ENCODE data around the gene ITPK1. TPM values are rescaled to one million over a fixed set of nuclear protein-coding genes. Genes with fewer than 3 reads are reported as not detected.

ITPK1 gene
- total RNA-seq, 1 donor from 2014 or later = 24.3 TPM

GRCh38 chr14:93025055-93025454, 90.7 kb downstream of the ITPK1 start:
- DNase-seq = no peak

GRCh38 chr14:93024493-93024892, 91.2 kb downstream of the ITPK1 start:
- DNase-seq = no peak

- DNase-seq = no peak
Observed at GRCh38 chr14:93023802-93024434, 91.8 kb downstream of the ITPK1 start.

- DNase-seq = no peak
Observed at GRCh38 chr14:93023039-93023438, 92.7 kb downstream of the ITPK1 start.

GRCh38 chr14:93019970-93020369, 95.8 kb downstream of the ITPK1 start:
- DNase-seq = peak; percentile 61

- peak; percentile 34 for DNase-seq
Observed at GRCh38 chr14:93019367-93019843, 96.3 kb downstream of the ITPK1 start.

- DNase-seq = no peak
Observed at GRCh38 chr14:93018366-93018765, 97.4 kb downstream of the ITPK1 start.

- DNase-seq = no peak
Observed at GRCh38 chr14:93017898-93018297, 97.8 kb downstream of the ITPK1 start.

GRCh38 chr14:93017301-93017797, 98.4 kb downstream of the ITPK1 start:
- no peak for DNase-seq

GRCh38 chr14:93016275-93016845, 99.4 kb downstream of the ITPK1 start:
- DNase-seq = no peak

- no peak for DNase-seq
Observed at GRCh38 chr14:93015505-93015904, 100.2 kb downstream of the ITPK1 start.

- no peak for DNase-seq
Observed at GRCh38 chr14:93015064-93015463, 100.7 kb downstream of the ITPK1 start.

- DNase-seq = no peak
Observed at GRCh38 chr14:93014058-93015023, 101.4 kb downstream of the ITPK1 start.

GRCh38 chr14:93012951-93013719, 102.6 kb downstream of the ITPK1 start:
- DNase-seq = no peak

- DNase-seq = no peak
Observed at GRCh38 chr14:93012506-93012905, 103.2 kb downstream of the ITPK1 start.

GRCh38 chr14:93011650-93012325, 103.9 kb downstream of the ITPK1 start:
- peak; percentile 67 for DNase-seq

GRCh38 chr14:93011141-93011529, 104.6 kb downstream of the ITPK1 start:
- DNase-seq = no peak

GRCh38 chr14:93010522-93011140, 105.1 kb downstream of the ITPK1 start:
- DNase-seq = no peak

GRCh38 chr14:93010130-93010499, 105.6 kb downstream of the ITPK1 start:
- DNase-seq = no peak

GRCh38 chr14:93009471-93010129, 106.1 kb downstream of the ITPK1 start:
- peak; percentile 88 for DNase-seq

GRCh38 chr14:93008381-93008780, 107.3 kb downstream of the ITPK1 start:
- no peak for DNase-seq

All from occipital lobe (tissue), 2 donors.